Measurements from ENCODE around the gene MED4.
"Not testable (repeated sequence)": the region's sequence is repeated elsewhere in the genome, so short reads cannot be mapped to it uniquely, and the experiment has no call there.

Gene MED4

DNA sequence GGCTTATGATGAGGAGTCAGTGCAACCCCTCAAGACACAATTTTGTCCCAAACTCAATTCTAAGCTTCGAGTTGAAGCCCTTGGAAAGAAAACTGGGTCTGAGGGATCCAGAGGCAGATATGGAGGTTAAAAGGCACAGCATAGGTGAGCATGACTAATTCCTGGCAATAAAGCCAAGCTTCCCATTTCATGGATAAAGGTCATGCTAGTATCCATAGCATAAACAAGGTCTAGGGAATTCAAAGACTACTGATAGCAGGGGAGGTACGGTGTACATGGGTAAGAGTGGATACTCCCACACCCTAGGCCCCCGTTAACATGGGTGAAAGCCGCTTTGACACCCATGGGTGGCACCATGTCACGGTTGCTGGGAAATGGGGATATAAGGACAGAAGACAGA is 24.0 kb downstream of the MED4 start:
- TF ChIP-seq POLR2A (IDR thresholded peaks at IDR 0.05; ENCODE audit: low read length) = no peak
- no peak for TF ChIP-seq GATA1 (IDR thresholded peaks at IDR 0.05; ENCODE audit: low read depth, low read length)
- DNase-seq = no peak

DNA sequence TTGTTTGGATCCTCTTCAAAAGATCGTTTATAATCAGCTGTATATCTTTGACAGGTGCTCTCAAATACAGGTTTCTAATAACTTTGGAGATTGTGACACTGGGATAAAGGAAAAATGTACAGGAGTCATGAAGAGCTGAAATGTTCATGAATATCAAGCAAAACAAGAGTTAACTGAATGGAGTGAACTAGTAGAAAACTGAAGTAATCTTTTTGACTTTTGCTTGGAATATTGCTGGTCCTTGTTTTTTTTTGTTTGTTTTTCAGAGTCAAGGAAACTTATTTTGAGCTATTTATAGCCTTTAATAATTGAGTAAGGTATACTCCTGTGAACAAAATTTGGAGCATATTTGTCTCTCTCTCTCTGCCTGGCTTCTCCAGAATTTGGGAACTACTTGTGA is 25.3 kb downstream of the MED4 start:
- no peak for TF ChIP-seq GATA1 (IDR thresholded peaks at IDR 0.05; ENCODE audit: low read depth, low read length)
- TF ChIP-seq POLR2A (IDR thresholded peaks at IDR 0.05; ENCODE audit: low read length) = no peak
- no peak for DNase-seq

- TF ChIP-seq GATA1 (IDR thresholded peaks at IDR 0.05; ENCODE audit: low read depth, low read length) = no peak
- TF ChIP-seq POLR2A (IDR thresholded peaks at IDR 0.05; ENCODE audit: low read length) = no peak
- no peak for DNase-seq
These were observed 26.0 kb downstream of the MED4 start for GRCh38 chr13:48068952-48069351.

DNA sequence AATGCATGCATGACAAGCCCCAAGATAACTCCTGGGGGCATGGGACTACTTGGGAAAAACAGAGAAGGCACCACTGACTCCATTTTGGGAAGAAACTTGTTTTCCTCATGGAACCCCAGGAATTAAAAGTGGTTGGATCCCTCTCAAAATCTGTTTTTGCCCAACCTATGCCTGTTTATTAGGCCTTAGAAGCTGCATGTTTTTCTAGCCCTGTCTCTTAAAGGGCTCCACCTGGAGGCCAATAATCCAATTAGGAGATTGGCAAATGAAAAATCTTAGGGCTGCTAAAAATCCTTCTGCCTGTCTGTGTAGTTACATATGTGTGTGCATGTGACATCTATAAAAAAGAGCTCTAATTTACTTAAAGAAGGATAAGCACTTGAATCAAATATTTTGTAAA is 26.9 kb downstream of the MED4 start:
- TF ChIP-seq POLR2A (IDR thresholded peaks at IDR 0.05; ENCODE audit: low read length) = no peak
- no peak for TF ChIP-seq GATA1 (IDR thresholded peaks at IDR 0.05; ENCODE audit: low read depth, low read length)

DNA sequence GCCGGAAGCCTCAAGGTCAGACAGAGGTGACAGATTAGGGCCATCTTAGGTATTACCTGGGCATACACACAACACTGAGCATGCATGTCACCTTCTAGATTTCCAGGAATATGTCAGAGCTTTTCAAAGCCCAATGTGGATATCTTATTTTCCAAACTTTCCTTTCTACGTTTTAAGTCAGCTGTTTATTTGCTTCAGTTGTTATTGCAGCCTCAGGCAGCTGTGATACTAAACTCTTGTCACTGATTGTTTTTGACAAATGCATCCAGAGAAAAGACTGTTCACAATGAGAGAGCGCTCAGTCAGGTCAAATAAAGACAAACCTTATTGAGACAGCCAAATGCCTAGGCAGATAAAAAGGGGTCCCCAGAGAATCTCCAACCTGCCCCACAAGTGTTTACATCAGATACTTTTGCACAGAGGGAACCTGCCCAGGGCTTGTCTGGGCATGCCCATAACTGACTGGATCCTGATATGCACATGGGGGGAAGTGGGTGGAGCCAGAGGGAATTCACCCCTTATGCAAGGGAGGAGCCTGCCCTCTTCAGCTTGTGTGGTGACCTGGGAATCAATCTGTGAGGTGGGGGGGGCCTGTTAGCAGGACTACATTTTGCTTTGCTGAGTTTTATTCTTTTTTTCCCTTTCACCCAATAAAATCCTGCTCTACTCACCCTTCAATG is 28.5 kb downstream of the MED4 start:
- TF ChIP-seq POLR2A (IDR thresholded peaks at IDR 0.05; ENCODE audit: low read length) (peak; percentile 17), GATA1 (IDR thresholded peaks at IDR 0.05; ENCODE audit: low read depth, low read length) (no peak)
- peak; percentile 83 to 86 for DNase-seq

More for the DNA sequence above, 26.9 kb downstream of the MED4 start:
- DNase-seq = peak; percentile 10 to 26

DNA sequence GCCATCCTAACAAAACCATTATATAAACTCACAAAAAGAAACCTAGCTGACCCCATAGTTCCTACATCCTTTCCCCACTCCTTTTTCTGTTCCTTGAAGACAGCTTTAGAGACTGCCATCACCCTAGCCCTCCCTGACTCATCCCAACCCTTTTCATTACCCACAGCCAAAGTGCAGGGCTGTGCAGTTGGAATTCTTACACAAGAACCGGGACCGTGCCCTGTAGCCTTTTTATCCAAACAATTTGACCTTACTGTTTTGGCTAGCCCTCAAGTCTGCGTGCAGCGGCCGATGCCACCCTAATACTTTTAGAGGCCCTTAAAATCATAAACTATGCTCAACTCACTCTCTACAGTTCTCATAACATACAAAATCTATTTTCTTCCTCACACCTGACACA is 35.0 kb downstream of the MED4 start:
- DNase-seq = not testable (repeated sequence)

- not testable (repeated sequence) for DNase-seq
These were observed 36.4 kb downstream of the MED4 start for GRCh38 chr13:48058536-48058935.

DNA sequence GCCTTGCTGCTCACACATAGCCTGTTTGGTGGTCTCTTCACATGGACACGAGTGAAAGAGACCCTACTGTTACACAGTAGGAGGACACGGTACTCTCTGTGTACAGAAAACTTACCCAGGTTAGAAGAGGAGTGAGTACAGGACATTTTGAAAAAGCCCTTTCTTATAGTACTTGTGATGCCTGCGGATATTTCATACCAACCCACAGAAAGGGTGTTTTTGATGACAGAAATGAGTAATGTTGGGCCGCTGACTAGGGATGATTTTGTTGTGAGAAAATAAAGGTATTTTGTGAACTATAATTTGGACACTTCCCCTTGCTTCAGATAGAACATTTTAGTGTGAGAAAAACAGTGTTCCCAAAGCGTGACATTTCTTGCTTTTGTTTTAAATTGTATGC is 39.2 kb downstream of the MED4 start:
- no peak for DNase-seq
- TF ChIP-seq GATA1 (IDR thresholded peaks at IDR 0.05; ENCODE audit: low read depth, low read length) (no peak), POLR2A (IDR thresholded peaks at IDR 0.05; ENCODE audit: low read length) (no peak)

DNA sequence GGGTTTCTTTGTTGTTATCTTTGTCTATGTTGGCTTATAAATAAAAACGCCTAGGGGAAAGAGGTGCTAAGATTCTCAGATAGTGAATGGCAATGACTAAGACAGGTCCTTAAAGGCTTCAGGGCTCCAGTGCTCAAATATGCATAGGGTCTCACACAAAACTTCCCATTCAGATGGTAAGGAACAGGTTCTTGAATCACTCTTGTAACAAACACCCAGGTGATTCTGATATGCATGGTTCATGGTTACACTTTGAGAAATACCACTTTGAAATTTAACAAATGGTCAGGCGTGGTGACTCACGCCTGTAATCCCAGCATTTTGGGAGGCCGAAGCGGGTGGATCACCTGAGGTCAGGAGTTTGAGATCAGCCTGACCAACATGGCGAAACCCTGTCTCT is 40.3 kb downstream of the MED4 start:
- no peak for TF ChIP-seq GATA1 (IDR thresholded peaks at IDR 0.05; ENCODE audit: low read depth, low read length)
- no peak for TF ChIP-seq POLR2A (IDR thresholded peaks at IDR 0.05; ENCODE audit: low read length)
- no peak for DNase-seq

DNA sequence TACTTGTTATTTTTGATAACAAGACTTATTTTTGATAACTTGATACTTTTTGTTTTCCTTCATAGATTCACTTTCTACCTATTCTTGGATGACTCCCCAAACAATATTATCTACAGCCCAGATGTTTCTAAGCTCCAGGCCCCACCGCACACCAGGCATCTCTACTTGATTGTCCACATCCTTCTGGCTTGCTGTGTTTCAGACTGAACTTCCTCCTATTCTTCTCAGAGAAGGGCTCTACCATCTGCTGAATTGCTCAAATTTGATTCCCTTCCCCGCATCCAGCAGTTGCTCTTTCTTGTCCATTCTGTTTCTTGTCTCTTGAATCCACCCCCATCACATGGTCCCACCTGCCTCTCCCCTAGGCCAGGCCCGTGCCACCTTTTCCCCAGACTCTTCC is 44.4 kb downstream of the MED4 start:
- no peak for DNase-seq
- no peak for TF ChIP-seq POLR2A (IDR thresholded peaks at IDR 0.05; ENCODE audit: low read length)

DNA sequence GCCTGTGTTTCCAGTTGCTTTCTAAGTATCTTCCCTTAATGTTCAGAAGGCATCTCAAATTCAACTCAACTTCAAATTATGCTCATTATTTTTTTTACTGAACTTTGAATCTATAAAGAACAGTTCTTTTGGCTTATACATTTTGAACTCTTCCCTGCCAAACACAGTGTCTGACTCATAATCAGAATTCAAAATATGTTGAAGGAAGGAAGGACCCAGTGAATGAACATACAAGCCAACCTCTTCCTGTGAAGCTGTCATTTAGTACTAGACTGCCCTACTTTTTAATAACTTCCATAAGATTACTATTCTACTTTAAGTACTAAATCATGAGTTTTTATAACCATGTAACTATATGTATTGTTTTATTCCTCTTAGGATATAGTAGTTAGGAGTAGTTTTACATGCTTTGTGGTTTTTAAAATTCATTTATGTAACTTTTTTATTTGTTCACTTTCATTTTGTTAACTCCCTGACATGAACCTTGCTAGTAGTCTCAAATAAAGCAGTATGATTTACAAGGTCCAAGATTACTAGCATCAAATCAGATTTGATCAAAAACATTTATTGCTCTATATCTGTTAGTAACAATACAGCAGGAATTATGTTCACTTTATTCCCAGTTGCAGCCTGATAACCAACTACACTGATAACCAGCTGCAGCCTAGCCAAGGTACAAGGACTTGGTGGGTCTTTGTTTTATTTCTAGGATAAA is 51.0 kb downstream of the MED4 start:
- no peak for DNase-seq
- TF ChIP-seq GATA1 (IDR thresholded peaks at IDR 0.05; ENCODE audit: low read depth, low read length) (no peak), POLR2A (IDR thresholded peaks at IDR 0.05; ENCODE audit: low read length) (no peak)

DNA sequence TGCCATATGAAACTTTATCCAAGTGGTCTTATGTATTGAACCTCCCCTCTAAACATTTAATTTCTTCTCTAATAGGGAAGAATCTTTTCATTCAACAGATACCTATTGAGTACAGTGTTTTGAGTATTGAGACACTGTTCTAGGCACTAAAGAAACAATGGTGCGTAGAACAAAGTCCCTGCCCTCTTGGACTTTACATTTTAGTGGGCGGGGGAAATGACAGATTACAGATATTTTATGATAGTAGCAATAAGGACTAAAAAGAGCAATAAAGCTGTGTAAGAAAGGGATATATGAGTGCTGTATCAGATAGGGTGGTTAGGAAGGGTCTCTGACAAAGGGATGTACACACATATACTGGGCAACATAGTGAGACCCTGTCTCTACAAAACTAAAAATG is 52.0 kb downstream of the MED4 start:
- TF ChIP-seq POLR2A (IDR thresholded peaks at IDR 0.05; ENCODE audit: low read length) (no peak), GATA1 (IDR thresholded peaks at IDR 0.05; ENCODE audit: low read depth, low read length) (no peak)
- DNase-seq = no peak

DNA sequence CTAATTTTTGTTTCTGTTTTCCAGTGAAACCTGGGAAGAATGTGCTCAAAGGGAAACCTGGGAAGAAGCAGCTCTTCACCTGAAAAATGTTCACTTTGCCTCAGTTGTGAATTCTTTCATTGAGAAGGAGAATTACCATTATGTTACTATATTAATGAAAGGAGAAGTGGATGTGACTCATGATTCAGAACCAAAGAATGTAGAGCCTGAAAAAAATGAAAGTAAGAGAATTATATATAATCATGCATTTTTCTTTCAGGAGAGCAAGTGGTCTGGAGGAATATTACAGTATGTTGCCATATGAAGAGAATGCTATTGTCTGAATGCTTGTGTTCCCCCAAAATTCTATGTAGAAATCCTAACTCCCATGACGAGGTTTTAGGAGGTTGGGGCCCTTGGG is 54.0 kb downstream of the MED4 start:
- no peak for DNase-seq
- TF ChIP-seq POLR2A (IDR thresholded peaks at IDR 0.05; ENCODE audit: low read length) = no peak
- TF ChIP-seq GATA1 (IDR thresholded peaks at IDR 0.05; ENCODE audit: low read depth, low read length) = no peak

- DNase-seq = no peak
- TF ChIP-seq POLR2A (IDR thresholded peaks at IDR 0.05; ENCODE audit: low read length) (no peak), GATA1 (IDR thresholded peaks at IDR 0.05; ENCODE audit: low read depth, low read length) (no peak)
These were observed 54.9 kb downstream of the MED4 start for GRCh38 chr13:48040049-48040448.

DNA sequence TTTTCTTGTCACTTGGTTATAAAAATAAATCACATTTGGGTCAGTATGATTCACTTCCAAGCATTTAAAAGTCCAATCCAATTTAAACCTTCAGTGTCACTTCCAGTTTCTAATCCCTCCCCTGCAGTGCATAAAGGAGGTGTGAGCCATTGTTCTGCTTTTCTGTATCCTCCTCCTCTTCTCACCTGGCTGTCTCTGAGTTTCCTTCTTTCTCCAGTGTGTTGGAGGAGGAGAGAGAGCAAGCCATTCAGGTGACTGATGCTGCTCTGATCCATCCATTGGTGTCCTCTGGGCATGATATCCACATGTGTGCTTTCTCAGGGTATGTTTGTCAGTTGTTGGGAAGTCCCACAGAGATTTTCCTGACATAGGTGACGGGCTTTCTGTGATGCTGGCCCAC is 56.1 kb downstream of the MED4 start:
- no peak for DNase-seq
- TF ChIP-seq GATA1 (IDR thresholded peaks at IDR 0.05; ENCODE audit: low read depth, low read length) = no peak
- no peak for TF ChIP-seq POLR2A (IDR thresholded peaks at IDR 0.05; ENCODE audit: low read length)

Data from erythroblast (primary cell).